Measurements from ENCODE around the gene LPCAT1.
A peak's percentile ranks its signal among the peaks of the same experiment; 100 is the strongest.

DNA sequence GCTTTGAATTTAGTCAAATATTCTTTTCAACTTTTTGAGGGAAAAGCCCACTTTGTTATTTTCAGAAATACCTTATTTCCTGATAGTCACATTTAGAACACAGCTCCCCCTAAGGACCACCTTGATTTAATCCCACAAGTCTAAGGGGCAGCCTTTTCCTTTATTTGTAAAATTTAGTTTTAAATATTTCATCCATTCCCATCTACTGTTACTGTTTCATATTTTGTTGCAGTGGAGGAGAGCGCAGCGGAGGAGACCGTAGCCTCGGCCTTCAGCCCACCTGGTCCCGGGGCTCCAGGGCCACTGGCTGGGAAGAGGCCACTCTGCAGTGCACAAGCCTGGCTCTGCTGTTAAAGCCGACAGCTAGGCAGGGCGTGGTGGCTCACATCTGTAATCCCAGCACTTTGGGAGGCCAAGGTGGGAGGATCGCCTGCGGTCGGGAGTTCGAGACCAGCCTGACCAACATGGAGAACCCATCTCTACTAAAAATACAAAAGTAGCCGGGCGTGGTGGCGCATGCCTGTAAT is 19.6 kb downstream of the LPCAT1 start:
- TF ChIP-seq, protein P1, sequence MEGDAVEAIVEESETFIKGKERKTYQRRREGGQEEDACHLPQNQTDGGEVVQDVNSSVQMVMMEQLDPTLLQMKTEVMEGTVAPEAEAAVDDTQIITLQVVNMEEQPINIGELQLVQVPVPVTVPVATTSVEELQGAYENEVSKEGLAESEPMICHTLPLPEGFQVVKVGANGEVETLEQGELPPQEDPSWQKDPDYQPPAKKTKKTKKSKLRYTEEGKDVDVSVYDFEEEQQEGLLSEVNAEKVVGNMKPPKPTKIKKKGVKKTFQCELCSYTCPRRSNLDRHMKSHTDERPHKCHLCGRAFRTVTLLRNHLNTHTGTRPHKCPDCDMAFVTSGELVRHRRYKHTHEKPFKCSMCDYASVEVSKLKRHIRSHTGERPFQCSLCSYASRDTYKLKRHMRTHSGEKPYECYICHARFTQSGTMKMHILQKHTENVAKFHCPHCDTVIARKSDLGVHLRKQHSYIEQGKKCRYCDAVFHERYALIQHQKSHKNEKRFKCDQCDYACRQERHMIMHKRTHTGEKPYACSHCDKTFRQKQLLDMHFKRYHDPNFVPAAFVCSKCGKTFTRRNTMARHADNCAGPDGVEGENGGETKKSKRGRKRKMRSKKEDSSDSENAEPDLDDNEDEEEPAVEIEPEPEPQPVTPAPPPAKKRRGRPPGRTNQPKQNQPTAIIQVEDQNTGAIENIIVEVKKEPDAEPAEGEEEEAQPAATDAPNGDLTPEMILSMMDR (IDR thresholded peaks at IDR 0.05 in 2 of 3, conservative IDR thresholded peaks at IDR 0.05 in 1 of 3; ENCODE audit: control insufficient read depth in 2 of 3, extremely low read depth in 1 of 3, insufficient read depth in 1 of 3, low read depth in 3 of 3, low read length in 3 of 3): peak in 2 of 3 experiments; percentile 14 to 23; a peak in 1 of 6 replicates
- no peak for TF ChIP-seq PBX3 (IDR thresholded peaks at IDR 0.05; ENCODE audit: insufficient replicate concordance, low read depth, low read length)
